DOHH2 (cell line): ENCODE measurements around the gene PTPRQ.

Source experiments
- H3F3A ChIP-seq: fragments of 200-600 bp; sonication (generic), shearing (Covaris generic); 2 replicates; pipeline ENCODE4 v1.6.0; 2016; ENCODE audit warnings: antibody characterized with exemption, mild to moderate bottlenecking; ENCODE audit not compliant: control insufficient read depth, insufficient read depth
- H3K27ac ChIP-seq: fragments of 200-600 bp; sonication (generic); 2 replicates; pipeline ENCODE4 v1.5.1; 2014; ENCODE audit warnings: low read depth, mild to moderate bottlenecking, low read length, moderate library complexity
- H3K27me3 ChIP-seq: fragments of 200-600 bp; sonication (generic); 2 replicates; pipeline ENCODE4 v1.6.1; 2014; ENCODE audit warnings: mild to moderate bottlenecking, low read length, mixed read lengths; ENCODE audit not compliant: control insufficient read depth
- H3K36me3 ChIP-seq: fragments of 200-600 bp; sonication (generic); 2 replicates; pipeline ENCODE4 v1.6.1; 2014; ENCODE audit warnings: mild to moderate bottlenecking, low read length, moderate library complexity, mixed read lengths; ENCODE audit not compliant: control insufficient read depth
- H3K4me1 ChIP-seq: fragments of 200-600 bp; sonication (generic); 2 replicates; pipeline ENCODE4 v1.6.1; 2014; ENCODE audit warnings: mild to moderate bottlenecking, low read length, mixed read lengths; ENCODE audit not compliant: control insufficient read depth
- H3K4me2 ChIP-seq: fragments of 200-600 bp; sonication (generic); 2 replicates; pipeline ENCODE4 v1.6.0; 2014; ENCODE audit warnings: mild to moderate bottlenecking, low read length, moderate library complexity
- H3K4me3 ChIP-seq: fragments of 200-600 bp; sonication (generic); 2 replicates; pipeline ENCODE4 v1.5.1; 2014; ENCODE audit warnings: mild to moderate bottlenecking, low read length, mixed read lengths
- H3K79me2 ChIP-seq: fragments of 200-600 bp; sonication (generic); 2 replicates; pipeline ENCODE4 v1.6.1; 2014; ENCODE audit warnings: mild to moderate bottlenecking, low read length, mixed read lengths; ENCODE audit not compliant: control insufficient read depth
- H3K9me2 ChIP-seq: fragments of 200-600 bp; sonication (generic); replicated peaks from 2 replicates; pipeline ENCODE4 v1.6.1; 2014; ENCODE audit warnings: mild to moderate bottlenecking, low read length, mixed read lengths; ENCODE audit not compliant: control insufficient read depth
- H3K9me3 ChIP-seq: fragments of 200-600 bp; sonication (generic); 2 replicates; pipeline ENCODE4 v1.6.1; 2014; ENCODE audit warnings: antibody characterized with exemption, low read length, mixed read lengths; ENCODE audit not compliant: control insufficient read depth, insufficient read depth
- H4K20me1 ChIP-seq: fragments of 200-600 bp; sonication (generic); 2 replicates; pipeline ENCODE4 v1.6.0; 2014; ENCODE audit warnings: low read depth, mild to moderate bottlenecking, antibody characterized with exemption, low read length, moderate library complexity; ENCODE audit not compliant: control insufficient read depth, insufficient read depth
- CTCF ChIP-seq: fragments of 200-600 bp; sonication (generic); IDR thresholded peaks from one replicate; pipeline ENCODE4 v1.5.1; 2014; ENCODE audit warnings: antibody characterized with exemption, mild to moderate bottlenecking, low read depth, low read length; ENCODE audit not compliant: poor library complexity, severe bottlenecking
- EZH2phosphoT487 ChIP-seq: fragments of 200-600 bp; sonication (generic); IDR thresholded peaks from 2 replicates; pipeline ENCODE4 v1.6.1; 2017; ENCODE audit warnings: borderline replicate concordance, mild to moderate bottlenecking, antibody characterized with exemption, low read length, moderate library complexity, mixed read lengths

Gene PTPRQ

GRCh38 chr12:80576641-80577418 is 132.8 kb downstream of the PTPRQ start:
- H3K27me3 ChIP-seq = no peaks in the 10 kb centered on the region
- H4K20me1 ChIP-seq = no peaks in the 10 kb centered on the region
- no peaks in the 10 kb centered on the region; the same call in 1 of the 2 replicates for H3K9me3 ChIP-seq
- no peaks in the 10 kb centered on the region for H3K4me1 ChIP-seq
- H3F3A ChIP-seq = no peaks in the 10 kb centered on the region; the same call in 1 of the 2 replicates
- no peak overlapping the region for H3K4me2 ChIP-seq
- no peak overlapping the region for H3K4me3 ChIP-seq
- no peaks in the 10 kb centered on the region for H3K9me2 ChIP-seq
- no peaks in the 10 kb centered on the region for H3K36me3 ChIP-seq
- no peak for TF ChIP-seq EZH2phosphoT487
- TF ChIP-seq CTCF = no peak
- no peaks in the 10 kb centered on the region for H3K79me2 ChIP-seq
- H3K27ac ChIP-seq = no peak overlapping the region

- H3K27ac ChIP-seq = no peak overlapping the region
- TF ChIP-seq CTCF = no peak
- TF ChIP-seq EZH2phosphoT487 = no peak
Measured at GRCh38 chr12:80580254-80580653, 136.2 kb downstream of the PTPRQ start.

GRCh38 chr12:80581783-80582182 is 137.7 kb downstream of the PTPRQ start:
- Histone ChIP-seq H3F3A (no peaks in the 10 kb centered on the region), H3K9me2 (no peaks in the 10 kb centered on the region), H3K4me1 (no peaks in the 10 kb centered on the region), H4K20me1 (no peaks in the 10 kb centered on the region), H3K4me3 (no peak overlapping the region), H3K9me3 (no peaks in the 10 kb centered on the region; the same call in none of the 2 replicates), H3K79me2 (no peaks in the 10 kb centered on the region), H3K36me3 (no peaks in the 10 kb centered on the region), H3K27me3 (no peaks in the 10 kb centered on the region), H3K4me2 (no peak overlapping the region), H3K27ac (no peak overlapping the region)
- TF ChIP-seq EZH2phosphoT487 = no peak
- no peak for TF ChIP-seq CTCF

More at GRCh38 chr12:80580254-80580653, 136.2 kb downstream of the PTPRQ start:
- H3K36me3 ChIP-seq = no peaks in the 10 kb centered on the region
- no peaks in the 10 kb centered on the region for H3K9me2 ChIP-seq
- no peaks in the 10 kb centered on the region; the same call in none of the 2 replicates for H3K9me3 ChIP-seq
- no peaks in the 10 kb centered on the region for H3K79me2 ChIP-seq
- H4K20me1 ChIP-seq = no peaks in the 10 kb centered on the region
- no peaks in the 10 kb centered on the region for H3F3A ChIP-seq
- no peaks in the 10 kb centered on the region for H3K27me3 ChIP-seq
- no peak overlapping the region for H3K4me3 ChIP-seq
- H3K4me2 ChIP-seq = no peak overlapping the region
- no peaks in the 10 kb centered on the region for H3K4me1 ChIP-seq
